Progenitor cell of endocrine pancreas (in vitro differentiated cells): ENCODE measurements around the gene GSE1. TPM values are rescaled to one million over a fixed set of nuclear protein-coding genes. Genes with fewer than 3 reads are reported as not detected.
A peak's percentile ranks its signal among the peaks of the same experiment; 100 is the strongest.

Experiments used
- DNase-seq: peaks from one replicate; pipeline ENCODE4 v3.0.0; 2021; ENCODE audit warnings: low spot score; ENCODE audit not compliant: unreplicated experiment
- H3K27ac Mint-ChIP-seq: 2 replicates; pipeline ENCODE4 v1.8.0; 2021; ENCODE audit warnings: mild to moderate bottlenecking, moderate library complexity, mixed read lengths
- H3K27me3 Mint-ChIP-seq: 2 replicates; pipeline ENCODE4 v1.8.0; 2021; ENCODE audit warnings: mixed read lengths
- H3K36me3 Mint-ChIP-seq: 2 replicates; pipeline ENCODE4 v1.8.0; 2022; ENCODE audit warnings: mixed read lengths; ENCODE audit not compliant: insufficient read depth
- H3K4me1 Mint-ChIP-seq: 2 replicates; pipeline ENCODE4 v1.8.0; 2021; ENCODE audit warnings: low read depth, mixed read lengths
- H3K4me3 Mint-ChIP-seq: 2 replicates; pipeline ENCODE4 v1.8.0; 2021; ENCODE audit warnings: low read depth, mild to moderate bottlenecking, moderate library complexity, mixed read lengths
- H3K9me3 Mint-ChIP-seq: 2 replicates; pipeline ENCODE4 v1.8.0; 2021; ENCODE audit warnings: low read depth, mixed read lengths
- CTCF ChIP-seq: fragments of 200-600 bp; sonication (generic); IDR thresholded peaks from one replicate; pipeline ENCODE4 v1.5.0; 2021; ENCODE audit warnings: antibody characterized with exemption, mild to moderate bottlenecking; ENCODE audit not compliant: unreplicated experiment
- total RNA-seq: library from RNA; stranded (reverse); gene quantifications from 2 replicates; pipeline ENCODE4 v1.2.1, GENCODE V29; 2021

The GSE1 gene
- total RNA-seq, 1 donor from 2014 or later, result 136 TPM

GRCh38 chr16:85679870-85680269, 66.7 kb downstream of the GSE1 start:
- Mint-ChIP-seq H3K36me3 (peaks cover 10% of the 10 kb centered on the region), H3K4me3 (no peak overlapping the region), H3K4me1 (peaks cover 12% of the 10 kb centered on the region), H3K27me3 (no peaks in the 10 kb centered on the region), H3K9me3 (no peaks in the 10 kb centered on the region), H3K27ac (peak overlapping the region; percentile 57)
- TF ChIP-seq CTCF, result no peak
- DNase-seq, result no peak

GRCh38 chr16:85680352-85680944, 67.3 kb downstream of the GSE1 start:
- TF ChIP-seq CTCF, result no peak
- H3K4me3 Mint-ChIP-seq, result no peak overlapping the region
- H3K36me3 Mint-ChIP-seq, result peaks cover 6% of the 10 kb centered on the region
- H3K9me3 Mint-ChIP-seq, result no peaks in the 10 kb centered on the region
- no peak for DNase-seq
- no peaks in the 10 kb centered on the region for H3K27me3 Mint-ChIP-seq
- peak overlapping the region; percentile 61 for H3K27ac Mint-ChIP-seq
- H3K4me1 Mint-ChIP-seq, result peaks cover 12% of the 10 kb centered on the region

- Mint-ChIP-seq H3K9me3 (no peaks in the 10 kb centered on the region), H3K27ac (peak overlapping the region; percentile 17), H3K4me1 (peaks cover 12% of the 10 kb centered on the region), H3K4me3 (no peak overlapping the region), H3K36me3 (peaks cover 3% of the 10 kb centered on the region), H3K27me3 (no peaks in the 10 kb centered on the region)
- TF ChIP-seq CTCF, result no peak
- DNase-seq, result no peak
Measured at GRCh38 chr16:85681255-85681654, 68.1 kb downstream of the GSE1 start.

- peaks cover 5% of the 10 kb centered on the region for H3K36me3 Mint-ChIP-seq
- no peaks in the 10 kb centered on the region for H3K27me3 Mint-ChIP-seq
- H3K4me1 Mint-ChIP-seq, result peaks cover 16% of the 10 kb centered on the region
Measured at GRCh38 chr16:85682516-85682915, 69.4 kb downstream of the GSE1 start.

GRCh38 chr16:85683363-85683762, 70.2 kb downstream of the GSE1 start:
- Mint-ChIP-seq H3K4me3 (no peak overlapping the region), H3K27ac (no peak overlapping the region), H3K9me3 (no peaks in the 10 kb centered on the region), H3K27me3 (no peaks in the 10 kb centered on the region), H3K36me3 (peaks cover 4% of the 10 kb centered on the region), H3K4me1 (peaks cover 16% of the 10 kb centered on the region)
- no peak for TF ChIP-seq CTCF
- DNase-seq, result no peak

More at GRCh38 chr16:85682516-85682915, 69.4 kb downstream of the GSE1 start:
- no peak for TF ChIP-seq CTCF
- H3K27ac Mint-ChIP-seq, result no peak overlapping the region
- DNase-seq, result no peak
- H3K9me3 Mint-ChIP-seq, result no peaks in the 10 kb centered on the region
- no peak overlapping the region for H3K4me3 Mint-ChIP-seq
